Heart left ventricle (tissue), 16 donors: ENCODE measurements around the gene CA14. TPM values are rescaled to one million over a fixed set of nuclear protein-coding genes. Genes with fewer than 3 reads are reported as not detected.

ENCODE experiments used
- ATAC-seq, 4 donors: fragments of 200-7000 bp; cut with Tn5 transposase; one replicate each; pipeline ENCODE4 v1.9.1; 2020 to 2022; ENCODE audit warnings: moderate library complexity in 4 of 4, mild to moderate bottlenecking in 3 of 4, moderate number of reproducible peaks in 1 of 4
- DNase-seq, 5 donors: peaks; one replicate each; pipeline ENCODE4 v3.0.0-alpha.2; 2020
- H3K27ac ChIP-seq, 12 donors: fragments of 200-600 bp; sonication (generic) in 4 of 12; one replicate each; pipeline versions ENCODE4 v1.5.0 to v1.8.0; 2016 to 2022; ENCODE audit warnings: mild to moderate bottlenecking in 2 of 12
- H3K27me3 ChIP-seq, 9 donors: fragments of 200-600 bp; sonication (generic) in 2 of 9; one replicate each; pipeline versions ENCODE4 v1.5.1 to v1.8.0; 2016 to 2022; ENCODE audit warnings: mild to moderate bottlenecking in 3 of 9
- H3K36me3 ChIP-seq, 9 donors: fragments of 200-600 bp; sonication (generic) in 2 of 9; one replicate each; pipeline versions ENCODE4 v1.5.0 to v1.8.0; 2018 to 2022; ENCODE audit warnings: mild to moderate bottlenecking in 2 of 9
- H3K4me1 ChIP-seq, 12 donors: fragments of 200-600 bp; sonication (generic) in 4 of 12; one replicate each; pipeline versions ENCODE4 v1.5.0 to v1.8.0; 2016 to 2022; ENCODE audit warnings: mild to moderate bottlenecking in 3 of 12
- H3K4me3 ChIP-seq, 12 donors: fragments of 200-600 bp; sonication (generic) in 4 of 12; one replicate each; pipeline versions ENCODE4 v1.5.0 to v1.8.0; 2017 to 2022; ENCODE audit warnings: mild to moderate bottlenecking in 9 of 12, moderate library complexity in 4 of 12
- H3K9me3 ChIP-seq, 12 donors: fragments of 200-600 bp; sonication (generic) in 4 of 12; one replicate each; pipeline versions ENCODE4 v1.5.0 to v1.8.0; 2016 to 2022; ENCODE audit warnings: mild to moderate bottlenecking in 1 of 12
- CTCF ChIP-seq, 12 donors: fragments of 200-600 bp; sonication (generic) in 4 of 12; IDR thresholded peaks; one replicate each; pipeline versions ENCODE4 v1.5.0 to v1.8.0; 2018 to 2022; ENCODE audit warnings: antibody characterized with exemption in 12 of 12, mild to moderate bottlenecking in 5 of 12
- POLR2A ChIP-seq, 2 donors: fragments of 450-650 bp; IDR thresholded peaks; one replicate each; pipeline ENCODE4 v1.6.1; 2017; ENCODE audit warnings: antibody characterized with exemption in 2 of 2, mild to moderate bottlenecking in 2 of 2, moderate library complexity in 2 of 2
- WGBS, 4 donors: extraction: QIAGEN DNeasy Blood & Tissue Kit in 2 of 4; methylation state at CpG; one replicate each; pipeline versions ENCODE4 v1.1.5 to v1.1.7; 2013 to 2018; 5-methylcytosine and 5-hydroxymethylcytosine counted together
- intact Hi-C, 10 donors: fragments of 100-400 bp; cut with DNase I; formaldehyde crosslinking; loops; one replicate each; pipeline versions ENCODE4 v1.11.1 to v1.14.2; 2022
- polyA plus RNA-seq, 2 donors: library from polyadenylated mRNA; stranded (reverse); fragments of 200-250 nt; gene quantifications; one replicate each; pipeline ENCODE4 v1.2.3, GENCODE V29; 2013
- total RNA-seq, 9 donors: library from RNA; depleted of rRNA in 2 of 9; stranded (reverse); fragments of >200 nt in 2 of 9; fragmentation: NEBNext Ultra II Directional in 3 of 9; extraction: Animal tissue kit (Norgen Biotek cat#: 25700) in 3 of 9; gene quantifications; one replicate each; pipeline versions ENCODE4 v1.1.0 to v1.2.4, GENCODE V29; 2016 to 2023
- donor health status: ischemic (EF 13 %, LVEDD 7.1; RV severe dilation, severe dysfunction).
- donor health status: healthy with polysubstance abuse.
- donor health status: DM: no; HTN: yes; CAD: no.
- donor health status: DM: no; HTN: no; CAD: no.
- donor health status: ischemic (EF 25% LVEDD 6.9; RV normal size, moderate dysfunction).
- donor health status: ischemic (EF 25% LVEDD 5.7; RV mildly dilated, moderate dysfunction).
- donor health status: healthy.
- donor health status: DM: yes; HTN: yes; CAD: no.
- donor health status: ischemic (EF 35%, LVEDD 5.7; RV mildly dilated, moderate dysfunction).
- donor health status: nonischemic (EF 11% LVEDD 7.7; RV severe dilation, severe dysfunction).
- donor health status: DM: yes; HTN: yes; CAD: no.
- donor health status: PGD.
- donor health status: ischemic (EF 29% LVEDD 5.4; RV normal size, mild dysfunction).
- donor health status: nonischemic (EF 23%, LVEDD 6.1; RV moderate dilation, normal function).

Gene CA14
- total and polyA plus RNA-seq, 11 donors: 0.56 to 22.2 (median 4.2) TPM

- 0% methylated on average over 29 to 78 of the region's 78 CpGs for WGBS, 4 donors
- Histone ChIP-seq H3K36me3 (peaks cover 0 to 19% (median 14%) of the 10 kb centered on the region in 9 donors), H3K27me3 (no peaks in the 10 kb centered on the region), H3K4me3 (peak overlapping the region; percentile 78 to 99 (median 96)), H3K27ac (peak overlapping the region; percentile 83 to 100 (median 98)), H3K9me3 (no peaks in the 10 kb centered on the region), H3K4me1 (peaks cover 0 to 18% (median 11%) of the 10 kb centered on the region in 12 donors)
- peak; percentile 24 to 73 (median 68) for ATAC-seq
- peak; percentile 85 to 92 (median 86) for DNase-seq
- peak in 1 of 2 donors; percentile 54 for TF ChIP-seq POLR2A (IDR thresholded peaks at IDR 0.05)
- TF ChIP-seq CTCF (IDR thresholded peaks at IDR 0.05): no peak
- intact Hi-C loops: loop anchor here in 1 of 10 donors (5.0 kb wide), 1 partner anchor 93 kb away; no protein-coding TSS in a partner anchor
These were observed 22.8 kb upstream of the CA14 start for GRCh38 chr1:150234566-150235293.

- H3K27ac ChIP-seq: peak overlapping the region; percentile 83 to 100 (median 98)
- ATAC-seq (peak in 3 of 4 donors; percentile 6 to 32 (median 21)), DNase-seq (peak in 3 of 5 donors; percentile 47 to 69 (median 48))
- intact Hi-C loops: loop anchor here in 1 of 10 donors (5.0 kb wide), 1 partner anchor 92 kb away; no protein-coding TSS in a partner anchor
- no peaks in the 10 kb centered on the region for H3K27me3 ChIP-seq
- peaks cover 0 to 18% (median 11%) of the 10 kb centered on the region in 12 donors for H3K4me1 ChIP-seq
- H3K36me3 ChIP-seq: peaks cover 0 to 13% (median 7%) of the 10 kb centered on the region in 9 donors
- peak overlapping the region; percentile 78 to 99 (median 96) for H3K4me3 ChIP-seq
- peak in 3 of 12 donors; percentile 5 to 16 (median 16) for TF ChIP-seq CTCF (IDR thresholded peaks at IDR 0.05)
- TF ChIP-seq POLR2A (IDR thresholded peaks at IDR 0.05): no peak
- H3K9me3 ChIP-seq: no peaks in the 10 kb centered on the region
- WGBS, 4 donors: 1% methylated on average over 10 to 27 of the region's 27 CpGs
These were observed 22.2 kb upstream of the CA14 start for GRCh38 chr1:150235294-150235851.

- 0 to 1% (median 1%) methylated on average over 33 of the region's 33 CpGs for WGBS, 4 donors
- Histone ChIP-seq H3K4me3 (peak within 1 kb of the TSS; percentile 78 to 99 (median 96)), H3K9me3 (no peaks in the 10 kb centered on the region), H3K27ac (peak within 1 kb of the TSS; percentile 83 to 100 (median 98)), H3K36me3 (peaks cover 0 to 6% (median under 1%) of the 10 kb centered on the region in 9 donors), H3K27me3 (no peaks in the 10 kb centered on the region), H3K4me1 (peaks cover 0 to 18% (median 11%) of the 10 kb centered on the region in 12 donors)
- DNase-seq (peak; percentile 94 to 97 (median 96)), ATAC-seq (peak; percentile 96 to 99 (median 98))
- intact Hi-C loops: loop anchor here in 1 of 10 donors (5.0 kb wide), 1 partner anchor 91 kb away; no protein-coding TSS in a partner anchor
- TF ChIP-seq POLR2A (IDR thresholded peaks at IDR 0.05) (peak in 1 of 2 donors; percentile 80), CTCF (IDR thresholded peaks at IDR 0.05) (peak in 4 of 12 donors; percentile 5 to 33 (median 12))
These were observed 21.5 kb upstream of the CA14 start, which contains the start of gene ANP32E for GRCh38 chr1:150235852-150236613. ANP32E (minus strand) TSS chr1:150236112; CDS start chr1:150235786, 326 bp downstream.
